NB4 (cell line): ENCODE results near the gene TRH.

Experiments
- CTCF ChIP-seq: IDR thresholded peaks from one replicate; pipeline ENCODE4 v1.5.1; 2012; ENCODE audit warnings: low read depth, low read length
- MAX ChIP-seq: IDR thresholded peaks from 2 replicates; pipeline ENCODE4 v1.6.1; 2011; ENCODE audit warnings: low read depth, low read length
- MYC ChIP-seq: IDR thresholded peaks from 2 replicates; pipeline ENCODE4 v1.6.1; 2011; ENCODE audit warnings: low read depth, low read length
- POLR2A ChIP-seq: IDR thresholded peaks from 2 replicates; pipeline ENCODE4 v1.6.1; 2011; ENCODE audit warnings: mild to moderate bottlenecking; ENCODE audit not compliant: insufficient read length; ENCODE audit errors: extremely low read depth

GRCh38 chr3:129934234-129935123, 40.0 kb upstream of the TRH start:
- TF ChIP-seq POLR2A (no peak), CTCF (peak; percentile 73), MYC (no peak), MAX (no peak)
